Measurements from ENCODE around the gene CDKAL1.

CDKAL1 gene

DNA sequence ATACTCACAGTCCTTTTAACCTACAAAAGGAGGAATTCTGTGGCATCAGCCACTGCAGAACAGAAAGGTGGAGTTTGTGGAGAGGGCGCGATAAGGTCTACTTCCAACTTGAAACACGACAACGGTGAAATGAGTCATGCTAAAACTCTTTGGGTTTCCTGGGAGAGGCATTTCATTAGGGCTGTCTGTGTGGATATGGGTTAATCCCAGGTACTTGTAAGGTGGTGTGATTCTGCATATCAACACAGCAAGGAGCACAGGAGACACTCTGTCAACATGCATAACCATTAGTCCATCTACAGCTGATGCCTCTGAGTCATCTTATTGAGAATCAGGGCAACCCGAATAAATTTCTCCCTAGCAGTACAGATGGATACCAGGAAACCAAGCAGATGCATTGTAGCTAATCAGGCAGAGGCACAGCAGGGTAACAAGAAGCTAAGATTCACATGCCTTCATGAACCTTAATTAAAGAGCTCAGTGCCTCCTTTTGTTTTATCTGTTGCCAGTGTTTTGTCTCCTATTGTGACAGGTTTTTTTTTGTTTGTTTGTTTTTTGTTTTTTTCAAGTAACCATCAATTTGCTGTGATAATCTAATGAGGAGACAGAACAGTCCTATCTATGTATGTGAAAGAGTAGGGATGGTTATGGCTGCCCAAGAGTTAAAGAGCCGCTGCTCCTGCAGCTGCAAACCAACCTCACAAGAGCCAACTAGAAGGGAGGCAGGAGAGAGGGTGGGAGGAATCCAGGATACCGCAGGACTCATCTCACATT is 743.5 kb downstream of the CDKAL1 start:
- DNase-seq, result no peak

- DNase-seq, result no peak
Measured at GRCh38 chr6:21278375-21278745, 744.1 kb downstream of the CDKAL1 start.

DNA sequence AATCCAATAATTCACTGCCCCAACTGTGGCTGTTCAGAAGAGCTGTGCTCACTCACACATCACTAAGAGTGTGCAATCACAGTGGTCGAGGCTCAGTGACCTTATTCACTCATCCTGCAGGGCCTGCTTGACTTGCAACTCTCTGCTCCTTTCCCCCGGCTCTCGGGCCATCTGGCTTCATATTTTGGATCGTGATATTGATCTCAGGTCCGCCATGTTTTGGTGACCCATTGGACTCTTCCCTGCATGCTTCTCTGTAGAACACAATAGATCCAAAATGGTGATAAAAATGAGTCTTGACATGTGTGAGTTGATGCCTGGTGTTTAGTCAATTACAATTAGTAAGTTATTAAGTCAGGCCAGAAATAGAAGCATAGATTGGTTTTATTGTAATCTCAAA is 745.4 kb downstream of the CDKAL1 start:
- DNase-seq, result no peak

- no peak for DNase-seq
Measured at GRCh38 chr6:21281366-21281765, 747.1 kb downstream of the CDKAL1 start.
